ENCODE results near the gene MAP3K10. TPM values are rescaled to one million over a fixed set of nuclear protein-coding genes. Genes with fewer than 3 reads are reported as not detected.
A peak's percentile ranks its signal among the peaks of the same experiment; 100 is the strongest.

Gene MAP3K10
- total and polyA plus RNA-seq, 2 of the 13 experiments (the other 11 are each of a cell fraction or from before 2014, with no cell fraction given): 3.4 to 5.0 TPM

DNA sequence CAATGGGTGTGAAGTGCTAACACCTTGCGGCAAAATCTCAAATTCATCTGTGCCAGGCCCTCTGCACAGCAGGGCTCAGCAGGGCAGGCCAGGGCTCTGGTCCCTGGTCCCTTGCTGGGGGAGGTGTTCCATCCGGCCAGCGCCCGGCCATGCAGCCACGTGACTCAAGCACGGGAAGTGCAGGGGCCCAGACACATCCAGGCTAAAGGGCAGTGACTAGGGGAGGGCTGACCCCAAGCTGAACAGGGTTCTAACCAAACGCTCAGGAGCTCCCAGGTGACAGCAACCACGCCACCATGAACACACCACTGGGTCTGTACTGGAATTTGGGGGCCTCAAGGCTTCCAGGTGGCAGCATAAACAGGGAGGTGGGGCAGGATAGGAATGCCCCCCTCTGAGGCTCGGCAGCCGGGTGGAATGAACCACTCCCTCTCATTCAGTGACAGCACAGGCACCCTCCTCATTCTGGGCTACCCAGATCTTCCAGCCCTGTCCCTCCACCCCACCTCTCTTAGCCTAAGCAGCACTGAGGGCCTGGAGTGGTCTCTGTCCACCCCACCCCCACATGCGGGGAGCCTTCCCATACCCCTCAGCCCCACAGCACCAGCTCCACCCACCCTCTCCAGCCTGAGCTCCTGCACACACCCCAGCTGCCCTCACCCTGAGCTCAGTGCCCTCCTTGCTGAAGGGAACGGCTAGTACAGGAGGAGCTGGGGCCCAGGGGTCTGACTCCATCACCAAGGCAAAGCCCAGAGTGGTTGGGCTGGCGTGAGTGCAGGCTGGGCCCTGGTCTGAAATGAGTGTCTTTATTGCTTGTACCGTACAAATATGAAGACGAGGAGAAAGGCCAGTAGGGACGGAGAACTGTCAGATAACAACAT is 40.6 kb downstream of the MAP3K10 start (continued):
- TF ChIP-seq ZNF660 (CRISPR knock-in tag; IDR thresholded peaks at IDR 0.05; ENCODE audit: borderline replicate concordance, low read depth): no peak
- TF ChIP-seq, protein P1, sequence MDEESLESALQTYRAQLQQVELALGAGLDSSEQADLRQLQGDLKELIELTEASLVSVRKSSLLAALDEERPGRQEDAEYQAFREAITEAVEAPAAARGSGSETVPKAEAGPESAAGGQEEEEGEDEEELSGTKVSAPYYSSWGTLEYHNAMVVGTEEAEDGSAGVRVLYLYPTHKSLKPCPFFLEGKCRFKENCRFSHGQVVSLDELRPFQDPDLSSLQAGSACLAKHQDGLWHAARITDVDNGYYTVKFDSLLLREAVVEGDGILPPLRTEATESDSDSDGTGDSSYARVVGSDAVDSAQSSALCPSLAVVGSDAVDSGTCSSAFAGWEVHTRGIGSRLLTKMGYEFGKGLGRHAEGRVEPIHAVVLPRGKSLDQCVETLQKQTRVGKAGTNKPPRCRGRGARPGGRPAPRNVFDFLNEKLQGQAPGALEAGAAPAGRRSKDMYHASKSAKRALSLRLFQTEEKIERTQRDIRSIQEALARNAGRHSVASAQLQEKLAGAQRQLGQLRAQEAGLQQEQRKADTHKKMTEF (CRISPR knock-in tag; IDR thresholded peaks at IDR 0.05): peak; percentile 91
- no peak for TF ChIP-seq PREB (CRISPR knock-in tag; IDR thresholded peaks at IDR 0.05)
- TF ChIP-seq ZIK1 (CRISPR knock-in tag; IDR thresholded peaks at IDR 0.05; ENCODE audit: borderline replicate concordance, low read depth): no peak; the same call in 1 of the 2 replicates
- no peak for TF ChIP-seq ZNF713 (CRISPR knock-in tag; IDR thresholded peaks at IDR 0.05)
- no peak; the same call in 1 of the 2 replicates for TF ChIP-seq CAMTA2 (CRISPR knock-in tag; IDR thresholded peaks at IDR 0.05; ENCODE audit: borderline replicate concordance)
- TF ChIP-seq BATF2 (CRISPR knock-in tag; IDR thresholded peaks at IDR 0.05): no peak
- TF ChIP-seq ATAD3A (CRISPR knock-in tag; IDR thresholded peaks at IDR 0.05): no peak
- TF ChIP-seq ZSCAN31 (CRISPR knock-in tag; IDR thresholded peaks at IDR 0.05; ENCODE audit: low read depth): peak; percentile 79; the same call in 1 of the 2 replicates
- peak; percentile 50; the same call in 1 of the 2 replicates for TF ChIP-seq ZNF503 (CRISPR knock-in tag; IDR thresholded peaks at IDR 0.05)
- TF ChIP-seq ZNF709 (CRISPR knock-in tag; IDR thresholded peaks at IDR 0.05): no peak; the same call in 1 of the 2 replicates
- TF ChIP-seq HNRNPUL1 (IDR thresholded peaks at IDR 0.05; ENCODE audit: low read depth, low read length): no peak
- TF ChIP-seq ZSCAN29 (CRISPR knock-in tag; conservative IDR thresholded peaks at IDR 0.05): no peak; the same call in 1 of the 2 replicates
- 0 out of 2 replicates have a peak, but pooled peaks have one; percentile 61 for TF ChIP-seq THAP7 (CRISPR knock-in tag; IDR thresholded peaks at IDR 0.05)
- TF ChIP-seq ZNF512B (CRISPR knock-in tag; IDR thresholded peaks at IDR 0.05; ENCODE audit: borderline replicate concordance): no peak
- TF ChIP-seq, protein P2, sequence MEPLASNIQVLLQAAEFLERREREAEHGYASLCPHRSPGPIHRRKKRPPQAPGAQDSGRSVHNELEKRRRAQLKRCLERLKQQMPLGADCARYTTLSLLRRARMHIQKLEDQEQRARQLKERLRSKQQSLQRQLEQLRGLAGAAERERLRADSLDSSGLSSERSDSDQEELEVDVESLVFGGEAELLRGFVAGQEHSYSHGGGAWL (CRISPR knock-in tag; IDR thresholded peaks at IDR 0.05): peak; percentile 81; the same call in 1 of the 2 replicates
- TF ChIP-seq, protein P3, sequence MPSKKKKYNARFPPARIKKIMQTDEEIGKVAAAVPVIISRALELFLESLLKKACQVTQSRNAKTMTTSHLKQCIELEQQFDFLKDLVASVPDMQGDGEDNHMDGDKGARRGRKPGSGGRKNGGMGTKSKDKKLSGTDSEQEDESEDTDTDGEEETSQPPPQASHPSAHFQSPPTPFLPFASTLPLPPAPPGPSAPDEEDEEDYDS (CRISPR knock-in tag; IDR thresholded peaks at IDR 0.05): peak; percentile 76

All from HepG2 (cell line).